ACC112 (cell line): ENCODE data around the gene HEYL.

ENCODE experiments used
- H2AFZ ChIP-seq: fragments of 200-600 bp; sonication (generic); one replicate; pipeline ENCODE4 v1.6.0; 2017; ENCODE audit warnings: antibody characterized with exemption, low read length; ENCODE audit not compliant: unreplicated experiment
- H3K27ac ChIP-seq: fragments of 200-600 bp; sonication (generic); 2 replicates; pipeline ENCODE4 v1.5.1; 2014; ENCODE audit warnings: low read depth, mild to moderate bottlenecking, antibody characterized with exemption, low read length, moderate library complexity
- H3K27me3 ChIP-seq: fragments of 200-600 bp; sonication (generic); 2 replicates; pipeline ENCODE4 v1.6.1; 2014; ENCODE audit warnings: mild to moderate bottlenecking, antibody characterized with exemption, low read length, moderate library complexity, mixed read lengths; ENCODE audit not compliant: insufficient read depth
- H3K36me3 ChIP-seq: fragments of 200-600 bp; sonication (generic); 2 replicates; pipeline ENCODE4 v1.6.1; 2016; ENCODE audit warnings: mild to moderate bottlenecking, antibody characterized with exemption, low read length, moderate library complexity, mixed read lengths; ENCODE audit not compliant: insufficient read depth
- H3K4me1 ChIP-seq: fragments of 200-600 bp; sonication (generic); one replicate; pipeline ENCODE4 v1.6.1; 2016; ENCODE audit warnings: low read length, mixed read lengths; ENCODE audit not compliant: insufficient read depth, unreplicated experiment, control insufficient read depth
- H3K4me3 ChIP-seq: fragments of 200-600 bp; sonication (generic); 2 replicates; pipeline ENCODE4 v1.5.1; 2014; ENCODE audit warnings: mild to moderate bottlenecking, low read depth, low read length
- H3K79me2 ChIP-seq: fragments of 200-600 bp; sonication (generic); one replicate; pipeline ENCODE4 v1.6.0; 2016; ENCODE audit warnings: low read length; ENCODE audit not compliant: control insufficient read depth, unreplicated experiment, insufficient read depth

Gene HEYL

GRCh38 chr1:39678889-39679288, 39.4 kb upstream of the HEYL start:
- Histone ChIP-seq H3K36me3 (no peaks in the 10 kb centered on the region), H3K4me1 (peaks cover 2% of the 10 kb centered on the region), H3K79me2 (no peaks in the 10 kb centered on the region), H2AFZ (no peak overlapping the region), H3K27me3 (peaks cover 37% of the 10 kb centered on the region), H3K4me3 (no peak overlapping the region), H3K27ac (no peak overlapping the region)

- H3K4me3 ChIP-seq, result no peak overlapping the region
- H3K4me1 ChIP-seq, result peaks cover 2% of the 10 kb centered on the region
- H3K79me2 ChIP-seq, result no peaks in the 10 kb centered on the region
- H3K27ac ChIP-seq, result no peak overlapping the region
- no peaks in the 10 kb centered on the region for H3K36me3 ChIP-seq
- H3K27me3 ChIP-seq, result peaks cover 27% of the 10 kb centered on the region
- H2AFZ ChIP-seq, result no peak overlapping the region
Measured at GRCh38 chr1:39677645-39678044, 38.2 kb upstream of the HEYL start.

- Histone ChIP-seq H3K36me3 (no peaks in the 10 kb centered on the region), H3K4me1 (peaks cover 2% of the 10 kb centered on the region), H3K27me3 (peaks cover 21% of the 10 kb centered on the region), H3K4me3 (no peak overlapping the region), H3K27ac (no peak overlapping the region), H2AFZ (no peak overlapping the region), H3K79me2 (no peaks in the 10 kb centered on the region)
Measured at GRCh38 chr1:39676948-39677548, 37.6 kb upstream of the HEYL start.

- H2AFZ ChIP-seq, result no peak overlapping the region
- H3K79me2 ChIP-seq, result no peaks in the 10 kb centered on the region
- no peaks in the 10 kb centered on the region for H3K36me3 ChIP-seq
- H3K27me3 ChIP-seq, result peaks cover 19% of the 10 kb centered on the region
- H3K4me3 ChIP-seq, result no peak overlapping the region
- H3K27ac ChIP-seq, result no peak overlapping the region
- peaks cover 2% of the 10 kb centered on the region for H3K4me1 ChIP-seq
Measured at GRCh38 chr1:39675220-39675619, 35.8 kb upstream of the HEYL start.

GRCh38 chr1:39673215-39673614, 33.8 kb upstream of the HEYL start:
- no peak overlapping the region for H2AFZ ChIP-seq
- H3K36me3 ChIP-seq, result no peaks in the 10 kb centered on the region
- H3K79me2 ChIP-seq, result no peaks in the 10 kb centered on the region
- peaks cover 2% of the 10 kb centered on the region for H3K4me1 ChIP-seq
- H3K27ac ChIP-seq, result no peak overlapping the region
- no peak overlapping the region for H3K4me3 ChIP-seq
- peaks cover 16% of the 10 kb centered on the region for H3K27me3 ChIP-seq

GRCh38 chr1:39672551-39672947, 33.1 kb upstream of the HEYL start:
- no peaks in the 10 kb centered on the region for H3K79me2 ChIP-seq
- H3K27ac ChIP-seq, result no peak overlapping the region
- H3K4me3 ChIP-seq, result peak overlapping the region; percentile 71
- H2AFZ ChIP-seq, result no peak overlapping the region
- peaks cover 23% of the 10 kb centered on the region for H3K27me3 ChIP-seq
- peaks cover 2% of the 10 kb centered on the region for H3K4me1 ChIP-seq
- no peaks in the 10 kb centered on the region for H3K36me3 ChIP-seq

- peak within 1 kb of the TSS; percentile 6 for H2AFZ ChIP-seq
- peaks cover 28% of the 10 kb centered on the region for H3K27me3 ChIP-seq
- no peak within 1 kb of the TSS for H3K27ac ChIP-seq
- no peaks in the 10 kb centered on the region for H3K36me3 ChIP-seq
- H3K79me2 ChIP-seq, result no peaks in the 10 kb centered on the region
- no peaks in the 10 kb centered on the region for H3K4me1 ChIP-seq
- H3K4me3 ChIP-seq, result peak within 1 kb of the TSS; percentile 71
Measured at GRCh38 chr1:39671793-39672550, 32.5 kb upstream of the HEYL start, which contains the start of gene NT5C1A. Gene NT5C1A (minus strand): TSS chr1:39672107. CDS start chr1:39672038, 69 bp downstream.

GRCh38 chr1:39671433-39671792, 32.0 kb upstream of the HEYL start:
- Histone ChIP-seq H2AFZ (peak overlapping the region; percentile 6), H3K27ac (no peak overlapping the region), H3K4me1 (no peaks in the 10 kb centered on the region), H3K36me3 (no peaks in the 10 kb centered on the region), H3K27me3 (peaks cover 34% of the 10 kb centered on the region), H3K4me3 (peak overlapping the region; percentile 71), H3K79me2 (no peaks in the 10 kb centered on the region)

- Histone ChIP-seq H3K27me3 (peaks cover 41% of the 10 kb centered on the region), H3K4me3 (no peak overlapping the region), H3K4me1 (no peaks in the 10 kb centered on the region), H3K79me2 (no peaks in the 10 kb centered on the region), H2AFZ (no peak overlapping the region), H3K36me3 (no peaks in the 10 kb centered on the region), H3K27ac (no peak overlapping the region)
Measured at GRCh38 chr1:39670689-39671088, 31.2 kb upstream of the HEYL start.

- Histone ChIP-seq H2AFZ (no peak overlapping the region), H3K27me3 (peaks cover 42% of the 10 kb centered on the region), H3K4me1 (no peaks in the 10 kb centered on the region), H3K27ac (no peak overlapping the region), H3K79me2 (no peaks in the 10 kb centered on the region), H3K36me3 (no peaks in the 10 kb centered on the region), H3K4me3 (no peak overlapping the region)
Measured at GRCh38 chr1:39668894-39669293, 29.5 kb upstream of the HEYL start.

- Histone ChIP-seq H3K79me2 (no peaks in the 10 kb centered on the region), H2AFZ (no peak overlapping the region), H3K4me1 (no peaks in the 10 kb centered on the region), H3K4me3 (no peak overlapping the region), H3K27me3 (peaks cover 42% of the 10 kb centered on the region), H3K27ac (no peak overlapping the region), H3K36me3 (no peaks in the 10 kb centered on the region)
Measured at GRCh38 chr1:39668111-39668510, 28.7 kb upstream of the HEYL start.
